H1 (cell line): Measurements from ENCODE around the gene PDRG1. TPM values are rescaled to one million over a fixed set of nuclear protein-coding genes. Genes with fewer than 3 reads are reported as not detected.

Experiments
- ATF3 ChIP-seq: IDR thresholded peaks from 2 replicates; pipeline ENCODE4 v1.6.1; 2011; ENCODE audit warnings: low read depth, mild to moderate bottlenecking, low read length; ENCODE audit not compliant: insufficient read depth
- CBX8 ChIP-seq: fragments of 300-800, 300-1000 bp; sonication (generic); IDR thresholded peaks from 2 replicates; pipeline ENCODE4 v1.7.1; 2016; ENCODE audit warnings: low read depth, low read length, borderline replicate concordance
- CHD1 ChIP-seq: IDR thresholded peaks from 2 replicates; pipeline ENCODE4 v1.6.1; 2012; ENCODE audit warnings: low read depth, low read length, improper control_type of control experiment
- CHD7 ChIP-seq: fragments of 300-600 bp; sonication (generic); IDR thresholded peaks from 2 replicates; pipeline ENCODE4 v1.7.1; 2012; ENCODE audit warnings: low read length, moderate library complexity, mild to moderate bottlenecking, inconsistent platforms; ENCODE audit not compliant: insufficient replicate concordance
- NANOG ChIP-seq: IDR thresholded peaks from 2 replicates; pipeline ENCODE4 v1.6.1; 2011; ENCODE audit warnings: low read length, low read depth, mild to moderate bottlenecking, inconsistent platforms; ENCODE audit not compliant: insufficient read depth, poor library complexity, severe bottlenecking
- RBBP5 ChIP-seq: IDR thresholded peaks from 2 replicates; pipeline ENCODE4 v1.7.1; 2012; ENCODE audit warnings: low read depth, mild to moderate bottlenecking, inconsistent platforms, low read length, moderate library complexity, borderline replicate concordance
- RFX5 ChIP-seq: IDR thresholded peaks from 2 replicates; pipeline ENCODE4 v1.6.1; 2011; ENCODE audit warnings: low read depth, low read length, improper control_type of control experiment, borderline replicate concordance
- SP1 ChIP-seq: IDR thresholded peaks from 2 replicates; pipeline ENCODE4 v1.6.1; 2011; ENCODE audit warnings: low read depth, low read length
- SUZ12 ChIP-seq: fragments of 200-600 bp; sonication (generic); IDR thresholded peaks from 2 replicates; pipeline ENCODE4 v1.6.1; 2012; ENCODE audit warnings: mild to moderate bottlenecking, inconsistent platforms, low read length, moderate library complexity, mixed read lengths
- TBP ChIP-seq: IDR thresholded peaks from 2 replicates; pipeline ENCODE4 v1.6.1; 2011; ENCODE audit warnings: low read depth, low read length, improper control_type of control experiment
- ZNF274 ChIP-seq: IDR thresholded peaks from 2 replicates; pipeline ENCODE4 v1.7.0; 2012; ENCODE audit warnings: low read length, borderline replicate concordance; ENCODE audit errors: extremely low read depth
- polyA plus RNA-seq, 7 experiments: library from polyadenylated mRNA; depleted of rRNA in 3 of 7; stranded (reverse) in 5 of 7; unstranded in 2 of 7; fragments of >200 nt in 5 of 7; fragments of 200-250 nt in 2 of 7; gene quantifications; 1 replicate in 5 of 7; 2 replicates in 1 of 7; 4 replicates in 1 of 7; pipeline versions ENCODE4 v1.2.1 to v1.2.3, GENCODE V29; 2011 to 2013; ENCODE audit warnings: missing spikeins in 2 of 7, mixed read lengths in 2 of 7
- total RNA-seq: library from RNA; stranded (reverse); fragmentation: NEBNext Ultra II Directional; extraction: Animal tissue kit (Norgen Biotek cat#: 25700); gene quantifications from 2 replicates; pipeline ENCODE4 v1.2.1, GENCODE V29; 2021

Gene PDRG1
- total and polyA plus RNA-seq, 2 of the 8 experiments (the other 6 are each of a cell fraction or from before 2014, with no cell fraction given) = 14.2 to 20.8 TPM

- TF ChIP-seq CHD7 (no peak), CBX8 (no peak), SP1 (no peak), ATF3 (no peak), ZNF274 (no peak), SUZ12 (no peak), RFX5 (no peak), CHD1 (no peak), TBP (no peak), NANOG (no peak), RBBP5 (no peak)
These were observed 17.4 kb downstream of the PDRG1 start (continued) for GRCh38 chr20:31934491-31934890.
